Ishikawa (cell line): Measurements from ENCODE around the gene ZMYND11.

ENCODE experiments used
- CEBPB ChIP-seq: IDR thresholded peaks from 2 replicates; pipeline ENCODE4 v1.6.1; 2012
- CREB1 ChIP-seq: IDR thresholded peaks from 2 replicates; pipeline ENCODE4 v1.6.1; 2012; ENCODE audit warnings: low read depth
- EGR1 ChIP-seq: IDR thresholded peaks from 2 replicates; pipeline ENCODE4 v1.6.1; 2012
- EP300 ChIP-seq: IDR thresholded peaks from 2 replicates; pipeline ENCODE4 v1.6.1; 2012; ENCODE audit warnings: borderline replicate concordance
- FOXM1 ChIP-seq: IDR thresholded peaks from 2 replicates; pipeline ENCODE4 v1.6.1; 2012; ENCODE audit warnings: low read depth, borderline replicate concordance
- NFIC ChIP-seq: IDR thresholded peaks from 2 replicates; pipeline ENCODE4 v1.6.1; 2012
- RAD21 ChIP-seq: IDR thresholded peaks from 2 replicates; pipeline ENCODE4 v1.6.1; 2012; ENCODE audit warnings: low read depth
- TAF1 ChIP-seq: IDR thresholded peaks from 2 replicates; pipeline ENCODE4 v1.6.1; 2012; ENCODE audit warnings: low read depth, mild to moderate bottlenecking
- TCF12 ChIP-seq: IDR thresholded peaks from 2 replicates; pipeline ENCODE4 v1.6.1; 2012; ENCODE audit warnings: low read depth
- TEAD4 ChIP-seq: IDR thresholded peaks from 2 replicates; pipeline ENCODE4 v1.6.1; 2012
- YY1 ChIP-seq: IDR thresholded peaks from 2 replicates; pipeline ENCODE4 v1.6.1; 2012; ENCODE audit warnings: low read depth
- ZBTB7A ChIP-seq: IDR thresholded peaks from 2 replicates; pipeline ENCODE4 v1.6.1; 2012; ENCODE audit warnings: low read depth
- TF ChIP-seq, protein P1 (sequence below): IDR thresholded peaks from 2 replicates; pipeline ENCODE4 v1.6.1; 2012
- TF ChIP-seq, protein P2 (sequence below): IDR thresholded peaks from 2 replicates; pipeline ENCODE4 v1.6.1; 2012; ENCODE audit warnings: low read depth, mild to moderate bottlenecking
- TF ChIP-seq, protein P3 (sequence below): IDR thresholded peaks from 2 replicates; pipeline ENCODE4 v1.6.1; 2012

The ZMYND11 gene

GRCh38 chr10:184174-184573 is 48.9 kb downstream of the ZMYND11 start:
- TF ChIP-seq, protein P1, sequence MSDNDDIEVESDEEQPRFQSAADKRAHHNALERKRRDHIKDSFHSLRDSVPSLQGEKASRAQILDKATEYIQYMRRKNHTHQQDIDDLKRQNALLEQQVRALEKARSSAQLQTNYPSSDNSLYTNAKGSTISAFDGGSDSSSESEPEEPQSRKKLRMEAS = no peak
- TF ChIP-seq RAD21 (no peak), EGR1 (no peak), TEAD4 (no peak), CREB1 (no peak), FOXM1 (no peak), ZBTB7A (no peak), EP300 (no peak), YY1 (no peak), TAF1 (no peak)
- TF ChIP-seq, protein P2, sequence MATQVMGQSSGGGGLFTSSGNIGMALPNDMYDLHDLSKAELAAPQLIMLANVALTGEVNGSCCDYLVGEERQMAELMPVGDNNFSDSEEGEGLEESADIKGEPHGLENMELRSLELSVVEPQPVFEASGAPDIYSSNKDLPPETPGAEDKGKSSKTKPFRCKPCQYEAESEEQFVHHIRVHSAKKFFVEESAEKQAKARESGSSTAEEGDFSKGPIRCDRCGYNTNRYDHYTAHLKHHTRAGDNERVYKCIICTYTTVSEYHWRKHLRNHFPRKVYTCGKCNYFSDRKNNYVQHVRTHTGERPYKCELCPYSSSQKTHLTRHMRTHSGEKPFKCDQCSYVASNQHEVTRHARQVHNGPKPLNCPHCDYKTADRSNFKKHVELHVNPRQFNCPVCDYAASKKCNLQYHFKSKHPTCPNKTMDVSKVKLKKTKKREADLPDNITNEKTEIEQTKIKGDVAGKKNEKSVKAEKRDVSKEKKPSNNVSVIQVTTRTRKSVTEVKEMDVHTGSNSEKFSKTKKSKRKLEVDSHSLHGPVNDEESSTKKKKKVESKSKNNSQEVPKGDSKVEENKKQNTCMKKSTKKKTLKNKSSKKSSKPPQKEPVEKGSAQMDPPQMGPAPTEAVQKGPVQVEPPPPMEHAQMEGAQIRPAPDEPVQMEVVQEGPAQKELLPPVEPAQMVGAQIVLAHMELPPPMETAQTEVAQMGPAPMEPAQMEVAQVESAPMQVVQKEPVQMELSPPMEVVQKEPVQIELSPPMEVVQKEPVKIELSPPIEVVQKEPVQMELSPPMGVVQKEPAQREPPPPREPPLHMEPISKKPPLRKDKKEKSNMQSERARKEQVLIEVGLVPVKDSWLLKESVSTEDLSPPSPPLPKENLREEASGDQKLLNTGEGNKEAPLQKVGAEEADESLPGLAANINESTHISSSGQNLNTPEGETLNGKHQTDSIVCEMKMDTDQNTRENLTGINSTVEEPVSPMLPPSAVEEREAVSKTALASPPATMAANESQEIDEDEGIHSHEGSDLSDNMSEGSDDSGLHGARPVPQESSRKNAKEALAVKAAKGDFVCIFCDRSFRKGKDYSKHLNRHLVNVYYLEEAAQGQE = no peak

DNA sequence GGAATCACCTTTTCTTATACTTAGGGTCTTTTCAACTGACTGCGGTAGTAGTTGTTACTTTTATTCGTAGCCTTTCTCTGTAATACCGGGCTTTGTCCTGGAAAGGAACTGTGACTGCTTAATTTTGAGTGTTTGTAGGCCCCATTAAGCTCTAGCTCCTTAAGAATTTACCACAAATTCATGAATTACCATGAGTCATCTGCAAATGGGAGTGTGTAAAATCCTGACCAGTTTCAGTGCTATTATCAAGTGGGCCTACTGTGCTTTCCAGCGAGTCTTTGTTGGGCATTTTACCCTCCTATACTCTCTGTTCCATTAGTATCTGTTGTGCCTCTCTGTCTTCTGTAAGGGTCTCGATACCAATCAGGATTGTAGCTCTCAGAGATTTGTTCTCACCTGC is 49.7 kb downstream of the ZMYND11 start:
- TF ChIP-seq, protein P2 = no peak
- TF ChIP-seq NFIC (no peak), TEAD4 (no peak), RAD21 (no peak)

- peak; percentile 67 for TF ChIP-seq CEBPB
These were observed 50.3 kb downstream of the ZMYND11 start for GRCh38 chr10:185571-185970.

GRCh38 chr10:186911-187310 is 51.7 kb downstream of the ZMYND11 start:
- no peak for TF ChIP-seq CEBPB
- TF ChIP-seq CREB1 = no peak
- TF ChIP-seq RAD21 = no peak
- TF ChIP-seq FOXM1 = no peak

- TF ChIP-seq FOXM1 = no peak
- no peak for TF ChIP-seq YY1
- TF ChIP-seq, protein P1 = no peak
- no peak for TF ChIP-seq EGR1
- TF ChIP-seq, protein P2 = no peak
- TF ChIP-seq, protein P3, sequence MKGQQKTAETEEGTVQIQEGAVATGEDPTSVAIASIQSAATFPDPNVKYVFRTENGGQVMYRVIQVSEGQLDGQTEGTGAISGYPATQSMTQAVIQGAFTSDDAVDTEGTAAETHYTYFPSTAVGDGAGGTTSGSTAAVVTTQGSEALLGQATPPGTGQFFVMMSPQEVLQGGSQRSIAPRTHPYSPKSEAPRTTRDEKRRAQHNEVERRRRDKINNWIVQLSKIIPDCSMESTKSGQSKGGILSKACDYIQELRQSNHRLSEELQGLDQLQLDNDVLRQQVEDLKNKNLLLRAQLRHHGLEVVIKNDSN = no peak
- TF ChIP-seq EP300 = no peak
- TF ChIP-seq NFIC = no peak
- TF ChIP-seq TEAD4 = no peak
- no peak for TF ChIP-seq CREB1
- no peak for TF ChIP-seq RAD21
- TF ChIP-seq CEBPB = no peak
These were observed 53.3 kb downstream of the ZMYND11 start for GRCh38 chr10:188546-188945.

- TF ChIP-seq EP300 (no peak), ZBTB7A (no peak), FOXM1 (no peak), YY1 (no peak), TEAD4 (no peak), NFIC (no peak), RAD21 (no peak), TCF12 (no peak), CREB1 (no peak), TAF1 (no peak), EGR1 (no peak)
- TF ChIP-seq, protein P3 = no peak
- TF ChIP-seq, protein P2 = no peak
These were observed 55.0 kb downstream of the ZMYND11 start for GRCh38 chr10:190216-190615.
